ENCODE measurements around the gene SERPINB11. TPM values are rescaled to one million over a fixed set of nuclear protein-coding genes. Genes with fewer than 3 reads are reported as not detected.

Gene SERPINB11
- total RNA-seq, 2 experiments from 2014 or later, result not detected

DNA sequence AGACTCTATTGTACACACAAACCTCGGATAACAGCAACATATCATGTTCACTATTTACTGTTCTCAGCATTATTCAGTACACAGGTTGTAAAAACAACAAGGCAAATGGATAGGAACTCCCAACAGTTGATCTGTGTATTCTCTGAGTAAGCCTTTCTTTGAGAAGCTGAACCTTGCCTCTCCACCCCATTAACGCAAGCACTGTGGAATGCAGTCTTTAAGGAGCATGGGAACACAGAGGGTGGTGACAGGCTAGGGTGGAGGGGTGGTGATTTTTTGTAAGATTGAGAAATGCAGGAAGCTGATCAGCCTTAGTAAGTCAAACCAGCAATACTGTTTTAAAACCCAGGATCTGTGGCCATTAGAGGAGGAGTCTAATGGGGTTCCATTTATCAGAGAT is 19.6 kb upstream of the SERPINB11 start:
- Histone ChIP-seq H3K9me2 (ENCODE audit: insufficient read depth, low read length) (no peaks in the 10 kb centered on the region), H2AFZ (ENCODE audit: low read length) (no peak overlapping the region), H3K4me3 (ENCODE audit: low read depth, low read length, poor library complexity, severe bottlenecking) (no peak overlapping the region), H3K79me2 (ENCODE audit: insufficient read depth, low read depth, low read length) (no peaks in the 10 kb centered on the region), H3K4me1 (ENCODE audit: insufficient read depth, low read length, poor library complexity, severe bottlenecking) (no peaks in the 10 kb centered on the region), H3K9me3 (ENCODE audit: low read length) (no peaks in the 10 kb centered on the region), H3K4me2 (ENCODE audit: low read length) (no peak overlapping the region), H4K20me1 (ENCODE audit: insufficient read depth, low read length) (no peaks in the 10 kb centered on the region), H3K27ac (ENCODE audit: low read depth, low read length, poor library complexity, severe bottlenecking) (no peak overlapping the region), H3K36me3 (ENCODE audit: insufficient read depth, low read length) (no peaks in the 10 kb centered on the region)
- intact Hi-C loops (cut with micrococcal nuclease; ENCODE audit: unreplicated experiment), result no loop called here
- TF ChIP-seq, protein P1, sequence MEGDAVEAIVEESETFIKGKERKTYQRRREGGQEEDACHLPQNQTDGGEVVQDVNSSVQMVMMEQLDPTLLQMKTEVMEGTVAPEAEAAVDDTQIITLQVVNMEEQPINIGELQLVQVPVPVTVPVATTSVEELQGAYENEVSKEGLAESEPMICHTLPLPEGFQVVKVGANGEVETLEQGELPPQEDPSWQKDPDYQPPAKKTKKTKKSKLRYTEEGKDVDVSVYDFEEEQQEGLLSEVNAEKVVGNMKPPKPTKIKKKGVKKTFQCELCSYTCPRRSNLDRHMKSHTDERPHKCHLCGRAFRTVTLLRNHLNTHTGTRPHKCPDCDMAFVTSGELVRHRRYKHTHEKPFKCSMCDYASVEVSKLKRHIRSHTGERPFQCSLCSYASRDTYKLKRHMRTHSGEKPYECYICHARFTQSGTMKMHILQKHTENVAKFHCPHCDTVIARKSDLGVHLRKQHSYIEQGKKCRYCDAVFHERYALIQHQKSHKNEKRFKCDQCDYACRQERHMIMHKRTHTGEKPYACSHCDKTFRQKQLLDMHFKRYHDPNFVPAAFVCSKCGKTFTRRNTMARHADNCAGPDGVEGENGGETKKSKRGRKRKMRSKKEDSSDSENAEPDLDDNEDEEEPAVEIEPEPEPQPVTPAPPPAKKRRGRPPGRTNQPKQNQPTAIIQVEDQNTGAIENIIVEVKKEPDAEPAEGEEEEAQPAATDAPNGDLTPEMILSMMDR (conservative IDR thresholded peaks at IDR 0.05; ENCODE audit: low read length), result no peak
- no peak for TF ChIP-seq EZH2phosphoT487 (IDR thresholded peaks at IDR 0.05; ENCODE audit: borderline replicate concordance, low read depth, low read length)
- POLR2A ChIA-PET, result no interaction called here
- BruUV-seq (replicated peaks), result no TSS peak
- CTCF ChIA-PET (ENCODE audit: unreplicated experiment), result no interaction called here
- no peak for DNase-seq (ENCODE audit: low spot score)

DNA sequence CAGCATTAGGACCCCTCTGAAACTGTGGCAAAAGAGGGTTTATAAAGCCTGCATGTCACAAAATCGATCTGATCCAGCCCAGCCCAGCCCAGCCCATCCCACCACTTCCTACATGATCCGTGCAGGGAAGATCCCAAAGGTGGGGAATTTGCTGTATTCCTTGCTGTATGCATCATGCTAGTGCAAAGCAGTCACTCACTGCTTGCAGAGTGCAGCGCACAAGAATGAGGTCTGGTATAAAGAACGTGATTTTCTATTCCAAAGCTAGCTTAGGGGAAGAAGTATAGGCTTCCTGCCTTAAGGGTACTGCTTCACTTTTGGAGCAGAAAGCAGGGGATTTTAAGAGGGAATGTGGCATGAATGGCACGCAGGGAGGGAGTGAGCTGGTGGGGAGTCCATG is 18.9 kb upstream of the SERPINB11 start:
- no peak overlapping the region for H3K4me3 ChIP-seq (ENCODE audit: low read depth, low read length, poor library complexity, severe bottlenecking)
- intact Hi-C loops (cut with micrococcal nuclease; ENCODE audit: unreplicated experiment), result no loop called here
- no peak for DNase-seq (ENCODE audit: low spot score)
- H3K9me3 ChIP-seq (ENCODE audit: low read length), result no peaks in the 10 kb centered on the region
- BruUV-seq (replicated peaks), result no TSS peak
- no peaks in the 10 kb centered on the region for H3K36me3 ChIP-seq (ENCODE audit: insufficient read depth, low read length)
- H3K4me2 ChIP-seq (ENCODE audit: low read length), result no peak overlapping the region
- H3K4me1 ChIP-seq (ENCODE audit: insufficient read depth, low read length, poor library complexity, severe bottlenecking), result no peaks in the 10 kb centered on the region
- CTCF ChIA-PET (ENCODE audit: unreplicated experiment), result no interaction called here
- no peaks in the 10 kb centered on the region for H4K20me1 ChIP-seq (ENCODE audit: insufficient read depth, low read length)
- H3K27ac ChIP-seq (ENCODE audit: low read depth, low read length, poor library complexity, severe bottlenecking), result no peak overlapping the region
- POLR2A ChIA-PET, result no interaction called here
- TF ChIP-seq EZH2phosphoT487 (IDR thresholded peaks at IDR 0.05; ENCODE audit: borderline replicate concordance, low read depth, low read length), result no peak
- TF ChIP-seq, protein P1 (conservative IDR thresholded peaks at IDR 0.05; ENCODE audit: low read length), result no peak
- H2AFZ ChIP-seq (ENCODE audit: low read length), result no peak overlapping the region
- H3K9me2 ChIP-seq (ENCODE audit: insufficient read depth, low read length), result no peaks in the 10 kb centered on the region
- no peaks in the 10 kb centered on the region for H3K79me2 ChIP-seq (ENCODE audit: insufficient read depth, low read depth, low read length)

DNA sequence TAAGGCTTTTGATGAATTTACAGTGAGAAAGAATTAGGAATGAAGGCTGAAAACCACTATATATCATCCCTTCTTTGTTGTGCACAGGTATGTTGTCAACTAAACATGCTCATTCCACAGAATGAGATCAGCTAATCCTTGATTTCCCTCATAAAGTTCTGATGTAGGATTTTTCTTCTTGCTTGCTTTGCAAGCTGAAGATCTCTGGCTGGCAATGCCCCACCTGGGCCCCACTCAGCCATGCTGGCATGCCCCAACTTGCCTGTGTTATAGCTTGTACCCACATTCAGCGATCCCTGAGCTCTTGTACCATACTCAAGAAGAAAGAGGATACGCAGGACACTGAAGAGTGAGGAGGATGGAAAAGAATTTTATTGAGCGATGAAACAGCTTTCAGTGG is 18.0 kb upstream of the SERPINB11 start:
- Histone ChIP-seq H3K4me3 (ENCODE audit: low read depth, low read length, poor library complexity, severe bottlenecking) (no peak overlapping the region), H4K20me1 (ENCODE audit: insufficient read depth, low read length) (no peaks in the 10 kb centered on the region), H3K36me3 (ENCODE audit: insufficient read depth, low read length) (no peaks in the 10 kb centered on the region), H3K9me2 (ENCODE audit: insufficient read depth, low read length) (no peaks in the 10 kb centered on the region), H3K27ac (ENCODE audit: low read depth, low read length, poor library complexity, severe bottlenecking) (no peak overlapping the region), H3K79me2 (ENCODE audit: insufficient read depth, low read depth, low read length) (no peaks in the 10 kb centered on the region), H3K4me2 (ENCODE audit: low read length) (no peak overlapping the region), H3K9me3 (ENCODE audit: low read length) (no peaks in the 10 kb centered on the region), H3K4me1 (ENCODE audit: insufficient read depth, low read length, poor library complexity, severe bottlenecking) (no peaks in the 10 kb centered on the region), H2AFZ (ENCODE audit: low read length) (no peak overlapping the region)
- DNase-seq (ENCODE audit: low spot score), result no peak
- no peak for TF ChIP-seq EZH2phosphoT487 (IDR thresholded peaks at IDR 0.05; ENCODE audit: borderline replicate concordance, low read depth, low read length)
- TF ChIP-seq, protein P1 (conservative IDR thresholded peaks at IDR 0.05; ENCODE audit: low read length), result no peak
- intact Hi-C loops (cut with micrococcal nuclease; ENCODE audit: unreplicated experiment), result no loop called here
- POLR2A ChIA-PET, result no interaction called here
- BruUV-seq (replicated peaks), result no TSS peak
- CTCF ChIA-PET (ENCODE audit: unreplicated experiment), result no interaction called here

Data from OCI-LY7 (cell line).